ENCODE measurements around the gene IGFL1. TPM values are rescaled to one million over a fixed set of nuclear protein-coding genes. Genes with fewer than 3 reads are reported as not detected.

The IGFL1 gene
- total and polyA plus RNA-seq, 2 of the 8 experiments (the other 6 are each of a cell fraction or from before 2014, with no cell fraction given): not detected

GRCh38 chr19:46256855-46257254 lies 27.3 kb downstream of the IGFL1 start:
- no peak overlapping the region for H2AK5ac ChIP-seq (ENCODE audit: low read depth, low read length)
- H3K4me2 ChIP-seq (ENCODE audit: insufficient read depth in 1 of 2, low read depth in 2 of 2, low read length in 2 of 2): no peak overlapping the region
- H2BK12ac ChIP-seq (ENCODE audit: low read depth, low read length): no peak overlapping the region
- no peak overlapping the region for H3K27ac ChIP-seq (ENCODE audit: low read depth, low read length)
- H3K56ac ChIP-seq (replicated peaks; ENCODE audit: insufficient read length, low read depth, low read length): no peak overlapping the region
- DNase-seq (ENCODE audit: low read depth in 1 of 2, low spot score in 2 of 2) (no peak), FAIRE-seq (no peak)
- no peak overlapping the region for H2BK20ac ChIP-seq (ENCODE audit: low read length)
- no peaks in the 10 kb centered on the region for H3K79me2 ChIP-seq (ENCODE audit: control insufficient read depth in 1 of 2, insufficient read depth in 2 of 2, low read length in 2 of 2)
- H3K14ac ChIP-seq (ENCODE audit: insufficient read length): no peak overlapping the region
- H3K27me3 ChIP-seq (replicated peaks in 1 of 4; ENCODE audit: control insufficient read depth in 3 of 4, extremely low read depth in 1 of 4, insufficient read depth in 3 of 4, low read length in 3 of 4): no peaks in the 10 kb centered on the region
- no peak overlapping the region for H3K9ac ChIP-seq (replicated peaks in 1 of 4; ENCODE audit: extremely low read depth in 1 of 4, low read depth in 3 of 4, low read length in 3 of 4)
- no peaks in the 10 kb centered on the region for H3K23me2 ChIP-seq (ENCODE audit: low read depth, low read length)
- H3K4me3 ChIP-seq (ENCODE audit: extremely low read depth in 1 of 4, insufficient read depth in 2 of 4, low read depth in 3 of 4, low read length in 4 of 4): no peak overlapping the region
- H4K20me1 ChIP-seq (replicated peaks in 1 of 2; ENCODE audit: control insufficient read depth in 1 of 2, insufficient read depth in 2 of 2, low read length in 2 of 2): no peaks in the 10 kb centered on the region
- no peak overlapping the region for H4K8ac ChIP-seq (ENCODE audit: extremely low read depth, insufficient read depth, low read length)
- ChIA-PET POLR2A (ENCODE audit: partially characterized antibody) (no interaction called here), CTCF (ENCODE audit: partially characterized antibody) (interaction anchor here (0.7 to 18.7 kb wide), 3 partner anchors 130 to 202 kb away, joined by 3 to 365 read pairs (median 3); no protein-coding TSS in a partner anchor)
- H4K91ac ChIP-seq (replicated peaks; ENCODE audit: insufficient read length, low read length): no peak overlapping the region
- no peak overlapping the region for H3K4ac ChIP-seq (replicated peaks; ENCODE audit: insufficient read length, low read depth, low read length)
- no peak overlapping the region for H2BK120ac ChIP-seq (replicated peaks; ENCODE audit: low read depth, low read length)
- no peaks in the 10 kb centered on the region for H3K4me1 ChIP-seq (replicated peaks in 1 of 4; ENCODE audit: control insufficient read depth in 3 of 4, insufficient read depth in 4 of 4, low read length in 3 of 4)
- no peak overlapping the region for H3K23ac ChIP-seq (ENCODE audit: insufficient read length)
- H2BK15ac ChIP-seq (ENCODE audit: low read length): no peak overlapping the region
- no peak overlapping the region for H2AFZ ChIP-seq (ENCODE audit: low read length)
- H4K5ac ChIP-seq (ENCODE audit: insufficient read length, low read depth, low read length): no peak overlapping the region
- H3K36me3 ChIP-seq (ENCODE audit: control insufficient read depth in 2 of 4, insufficient read depth in 4 of 4, low read length in 3 of 4): no peaks in the 10 kb centered on the region
- no peak overlapping the region for H3K18ac ChIP-seq (ENCODE audit: extremely low read depth, low read length)
- H3K79me1 ChIP-seq (ENCODE audit: low read depth, low read length): no peaks in the 10 kb centered on the region
- 86% methylated on average over 8 of the region's 8 CpGs; no CpG with 5 or more reads in 1 of the 2 experiments for WGBS, 2 experiments (ENCODE audit: extremely low coverage in 1 of 2, insufficient coverage in 1 of 2, insufficient read length in 1 of 2, insufficient replicate concordance in 2 of 2, low coverage in 1 of 2, low lambda C conversion rate in 2 of 2, missing lambda C conversion rate in 1 of 2)
- no peaks in the 10 kb centered on the region for H3K9me3 ChIP-seq (ENCODE audit: insufficient read depth in 2 of 2, low read depth in 1 of 2, low read length in 1 of 2)
- H2BK5ac ChIP-seq (ENCODE audit: low read depth, low read length): no peak overlapping the region
- TF ChIP-seq ASH2L (IDR thresholded peaks at IDR 0.05; ENCODE audit: low read length): no peak
- TF ChIP-seq RNF2 (IDR thresholded peaks at IDR 0.05; ENCODE audit: borderline replicate concordance, low read depth, low read length, missing control alignments, poor library complexity, severe bottlenecking): no peak
- TF ChIP-seq SP2 (IDR thresholded peaks at IDR 0.05; ENCODE audit: low read length): no peak
- TF ChIP-seq TAF1 (IDR thresholded peaks at IDR 0.05; ENCODE audit: low read depth, low read length): no peak

Data from H1 (cell line).